Right lobe of liver (tissue), 6 donors: ENCODE data around the gene TSKU. TPM values are rescaled to one million over a fixed set of nuclear protein-coding genes. Genes with fewer than 3 reads are reported as not detected.

ENCODE experiments used
- ATAC-seq, 4 donors: fragments of 200-7000 bp; cut with Tn5 transposase; one replicate each; pipeline ENCODE4 v1.9.1; 2020; ENCODE audit warnings: mild to moderate bottlenecking in 4 of 4, moderate library complexity in 4 of 4
- DNase-seq, 3 donors: peaks; one replicate each; pipeline ENCODE4 v3.0.0-alpha.2; 2020
- H3K27ac ChIP-seq, 3 donors: fragments of 200-600 bp; one replicate each; pipeline ENCODE4 v1.8.0; 2022
- H3K27me3 ChIP-seq, 2 donors: fragments of 200-600 bp; one replicate each; pipeline ENCODE4 v1.8.0; 2022
- H3K36me3 ChIP-seq, 4 donors: fragments of 200-600 bp; sonication (generic) in 1 of 4; one replicate each; pipeline versions ENCODE4 v1.5.1 to v1.8.0; 2017 to 2022; ENCODE audit warnings: control low read depth in 1 of 4
- H3K4me1 ChIP-seq, 4 donors: fragments of 200-600 bp; sonication (generic) in 1 of 4; one replicate each; pipeline versions ENCODE4 v1.5.1 to v1.8.0; 2017 to 2022; ENCODE audit warnings: control low read depth in 1 of 4
- H3K4me3 ChIP-seq, 3 donors: fragments of 200-600 bp; one replicate each; pipeline ENCODE4 v1.8.0; 2022
- H3K9me3 ChIP-seq, 4 donors: fragments of 200-600 bp; sonication (generic) in 1 of 4; one replicate each; pipeline versions ENCODE4 v1.5.1 to v1.8.0; 2017 to 2022; ENCODE audit warnings: control low read depth in 1 of 4
- POLR2A ChIP-seq: fragments of 450-650 bp; IDR thresholded peaks from one replicate; pipeline ENCODE4 v1.6.1; 2017; ENCODE audit warnings: antibody characterized with exemption, mild to moderate bottlenecking
- WGBS: methylation state at CpG from one replicate; pipeline ENCODE4 v1.1.6; 2018; ENCODE audit warnings: low coverage, low lambda C conversion rate; ENCODE audit not compliant: insufficient coverage; ENCODE audit errors: missing lambda C conversion rate; 5-methylcytosine and 5-hydroxymethylcytosine counted together
- intact Hi-C, 2 donors: fragments of 100-400 bp; cut with DNase I; formaldehyde crosslinking; loops; one replicate each; pipeline versions ENCODE4 v1.11.2 to v1.14.1; 2022
- total RNA-seq, 6 experiments: library from RNA; depleted of rRNA in 2 of 6; stranded (reverse); fragments of >200 nt in 2 of 6; fragmentation: NEBNext Ultra II Directional in 3 of 6; extraction: Animal tissue kit (Norgen Biotek cat#: 25700) in 3 of 6; gene quantifications; one replicate each; pipeline versions ENCODE4 v1.1.0 to v1.2.4, GENCODE V29; 2016 to 2023
- TF ChIP-seq, protein P1 (sequence below), 4 donors: fragments of 200-600 bp in 3 of 4; fragments of 450-650 bp in 1 of 4; IDR thresholded peaks; one replicate each; pipeline versions ENCODE4 v1.5.1 to v1.8.0; 2016 to 2022; ENCODE audit warnings: antibody characterized with exemption in 4 of 4, mild to moderate bottlenecking in 2 of 4
- donor health status: DM: no; HTN: yes; CAD: no.
- donor health status: DM: no; HTN: no; CAD: no.
- donor health status: DM: no; HTN: no; CAD: no.
- donor health status: DM: no; HTN: yes; CAD: no.
- donor health status: DM: no; HTN: yes; CAD: no.

The TSKU gene
- total RNA-seq, 6 experiments from 2014 or later: 66.1 to 1,026 (median 278) TPM

DNA sequence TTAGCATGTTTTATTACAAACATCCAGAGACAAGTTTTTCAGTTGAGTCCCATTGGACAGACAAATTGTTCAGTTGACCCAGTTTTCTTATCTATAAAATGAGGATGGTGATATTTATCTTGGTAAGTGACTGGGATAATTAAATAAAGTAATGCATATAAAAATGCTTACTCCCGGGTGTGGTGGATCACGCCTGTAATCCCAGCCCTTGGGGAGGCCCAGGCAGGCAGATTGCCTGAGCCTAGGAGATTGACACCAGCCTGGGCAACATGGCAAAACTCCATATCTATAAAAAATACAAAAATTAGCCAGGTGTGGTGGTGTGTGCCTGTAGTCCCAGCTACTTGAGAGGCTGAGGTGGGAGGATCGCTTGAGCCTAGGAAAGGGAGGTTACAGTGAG is 61.9 kb downstream of the TSKU start:
- Histone ChIP-seq H3K36me3 (no peaks in the 10 kb centered on the region), H3K27ac (no peak overlapping the region), H3K4me3 (no peak overlapping the region), H3K27me3 (no peaks in the 10 kb centered on the region), H3K4me1 (peaks cover 0 to 24% (median 6%) of the 10 kb centered on the region in 4 donors), H3K9me3 (no peaks in the 10 kb centered on the region)
- WGBS: 71% methylated on average over 3 of the region's 3 CpGs
- DNase-seq (no peak), ATAC-seq (no peak)
- intact Hi-C loops: no loop called here
- TF ChIP-seq, protein P1, sequence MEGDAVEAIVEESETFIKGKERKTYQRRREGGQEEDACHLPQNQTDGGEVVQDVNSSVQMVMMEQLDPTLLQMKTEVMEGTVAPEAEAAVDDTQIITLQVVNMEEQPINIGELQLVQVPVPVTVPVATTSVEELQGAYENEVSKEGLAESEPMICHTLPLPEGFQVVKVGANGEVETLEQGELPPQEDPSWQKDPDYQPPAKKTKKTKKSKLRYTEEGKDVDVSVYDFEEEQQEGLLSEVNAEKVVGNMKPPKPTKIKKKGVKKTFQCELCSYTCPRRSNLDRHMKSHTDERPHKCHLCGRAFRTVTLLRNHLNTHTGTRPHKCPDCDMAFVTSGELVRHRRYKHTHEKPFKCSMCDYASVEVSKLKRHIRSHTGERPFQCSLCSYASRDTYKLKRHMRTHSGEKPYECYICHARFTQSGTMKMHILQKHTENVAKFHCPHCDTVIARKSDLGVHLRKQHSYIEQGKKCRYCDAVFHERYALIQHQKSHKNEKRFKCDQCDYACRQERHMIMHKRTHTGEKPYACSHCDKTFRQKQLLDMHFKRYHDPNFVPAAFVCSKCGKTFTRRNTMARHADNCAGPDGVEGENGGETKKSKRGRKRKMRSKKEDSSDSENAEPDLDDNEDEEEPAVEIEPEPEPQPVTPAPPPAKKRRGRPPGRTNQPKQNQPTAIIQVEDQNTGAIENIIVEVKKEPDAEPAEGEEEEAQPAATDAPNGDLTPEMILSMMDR (IDR thresholded peaks at IDR 0.05): no peak
- no peak for TF ChIP-seq POLR2A

DNA sequence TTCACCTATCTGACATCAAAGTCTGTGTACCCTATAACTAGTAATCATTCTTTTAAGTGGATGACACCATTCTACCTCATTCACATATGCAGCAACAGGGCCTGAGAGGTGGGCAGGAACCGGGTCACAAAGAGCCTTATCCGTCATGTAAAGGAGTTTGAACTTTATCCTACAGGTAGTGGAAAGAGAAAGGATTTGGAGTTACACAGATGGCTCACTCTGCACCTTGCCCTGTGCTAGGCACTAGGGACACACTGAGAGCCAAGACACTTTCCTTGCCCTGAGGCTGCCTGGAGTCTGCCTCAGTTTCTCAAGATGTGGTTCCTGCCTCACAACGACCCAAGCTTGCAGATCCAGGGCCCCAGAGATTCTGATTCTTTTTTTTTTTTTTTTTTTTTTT is 63.3 kb downstream of the TSKU start:
- Histone ChIP-seq H3K27me3 (no peaks in the 10 kb centered on the region), H3K27ac (no peak overlapping the region), H3K4me1 (peaks cover 0 to 31% (median 8%) of the 10 kb centered on the region in 4 donors), H3K36me3 (no peaks in the 10 kb centered on the region), H3K9me3 (no peaks in the 10 kb centered on the region), H3K4me3 (no peak overlapping the region)
- TF ChIP-seq, protein P1 (IDR thresholded peaks at IDR 0.05): no peak
- TF ChIP-seq POLR2A: no peak
- DNase-seq (no peak), ATAC-seq (no peak)
- 57% methylated on average over 3 of the region's 3 CpGs for WGBS
- intact Hi-C loops: no loop called here

Other genes starting within 250 kb of the TSKU start
- 10 to 100 TPM in 4 of 6 experiments, 1 to 10 TPM in 2; 7.4 to 19.5 (median 14.5) TPM for gene LRRC32, start 112.6 kb upstream of the TSKU start, total RNA-seq
- gene ACER3, start 77.6 kb downstream of the TSKU start, total RNA-seq: 10 to 100 TPM in 2 of 6 experiments, 1 to 10 TPM in 4; 5.1 to 11.6 (median 7.3) TPM